Sigmoid colon (tissue), 4 donors: Measurements from ENCODE around the gene SLC8A2.
"Not testable (repeated sequence)": the region's sequence is repeated elsewhere in the genome, so short reads cannot be mapped to it uniquely, and the experiment has no call there.

Source experiments
- POLR2AphosphoS5 ChIP-seq, 4 donors: sonication (generic); formaldehyde crosslinking; IDR thresholded peaks; one replicate each; pipeline ENCODE4 v1.6.1; 2017; ENCODE audit warnings: antibody characterized with exemption in 4 of 4
- TF ChIP-seq, protein P1 (sequence below), 4 experiments: fragments of 450-650 bp in 3 of 4; fragments of 200-600 bp in 1 of 4; IDR thresholded peaks; one replicate each; pipeline ENCODE4 v1.5.1; 2016 to 2019; ENCODE audit warnings: antibody characterized with exemption in 4 of 4, mild to moderate bottlenecking in 3 of 4, moderate library complexity in 2 of 4

DNA sequence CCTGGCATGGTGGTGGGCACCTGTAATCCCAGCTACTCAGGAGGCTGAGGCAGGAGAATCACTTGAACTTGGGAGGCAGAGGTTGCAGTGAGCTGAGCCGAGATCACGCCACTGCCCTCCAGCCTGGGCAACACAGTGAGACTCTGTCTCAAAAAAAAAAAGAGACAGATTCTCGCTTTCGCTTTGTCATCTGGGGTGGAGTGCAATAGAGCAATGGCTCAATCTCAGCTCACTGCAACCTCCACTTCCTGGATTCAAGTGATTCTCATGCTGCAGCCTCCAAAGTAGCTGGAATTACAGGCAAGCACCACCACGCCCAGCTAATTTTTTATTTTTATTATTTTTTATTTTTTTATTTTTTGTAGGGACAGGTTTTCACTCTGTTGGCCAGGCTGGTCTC, 83.0 kb downstream of the SLC8A2 start:
- TF ChIP-seq POLR2AphosphoS5 (IDR thresholded peaks at IDR 0.05): not testable (repeated sequence)
- TF ChIP-seq, protein P1, sequence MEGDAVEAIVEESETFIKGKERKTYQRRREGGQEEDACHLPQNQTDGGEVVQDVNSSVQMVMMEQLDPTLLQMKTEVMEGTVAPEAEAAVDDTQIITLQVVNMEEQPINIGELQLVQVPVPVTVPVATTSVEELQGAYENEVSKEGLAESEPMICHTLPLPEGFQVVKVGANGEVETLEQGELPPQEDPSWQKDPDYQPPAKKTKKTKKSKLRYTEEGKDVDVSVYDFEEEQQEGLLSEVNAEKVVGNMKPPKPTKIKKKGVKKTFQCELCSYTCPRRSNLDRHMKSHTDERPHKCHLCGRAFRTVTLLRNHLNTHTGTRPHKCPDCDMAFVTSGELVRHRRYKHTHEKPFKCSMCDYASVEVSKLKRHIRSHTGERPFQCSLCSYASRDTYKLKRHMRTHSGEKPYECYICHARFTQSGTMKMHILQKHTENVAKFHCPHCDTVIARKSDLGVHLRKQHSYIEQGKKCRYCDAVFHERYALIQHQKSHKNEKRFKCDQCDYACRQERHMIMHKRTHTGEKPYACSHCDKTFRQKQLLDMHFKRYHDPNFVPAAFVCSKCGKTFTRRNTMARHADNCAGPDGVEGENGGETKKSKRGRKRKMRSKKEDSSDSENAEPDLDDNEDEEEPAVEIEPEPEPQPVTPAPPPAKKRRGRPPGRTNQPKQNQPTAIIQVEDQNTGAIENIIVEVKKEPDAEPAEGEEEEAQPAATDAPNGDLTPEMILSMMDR (IDR thresholded peaks at IDR 0.05): not testable (repeated sequence)
